NCI-H1048 (cell line): ENCODE data around the gene ARL14EP.

Experiments
- DNase-seq: peaks from one replicate; lab custom pipeline; 2025; lab: John Stamatoyannopoulos, UW

ARL14EP gene

GRCh38 chr11:30322826-30323710 lies at the start of gene ARL14EP:
TSS of gene ARL14EP (plus strand) at chr11:30323104. CDS start at chr11:30330949, 7,845 bp downstream.
- DNase-seq: peak; percentile 78

GRCh38 chr11:30277176-30277575 lies 45.7 kb upstream of the ARL14EP start:
- no peak for DNase-seq

GRCh38 chr11:30279796-30280195 lies 43.1 kb upstream of the ARL14EP start:
- DNase-seq: no peak

GRCh38 chr11:30281476-30282288 lies 41.2 kb upstream of the ARL14EP start:
- no peak for DNase-seq

- no peak for DNase-seq
Observed at GRCh38 chr11:30282289-30282631, 40.6 kb upstream of the ARL14EP start.

GRCh38 chr11:30284836-30285235 lies 38.1 kb upstream of the ARL14EP start:
- DNase-seq: no peak

GRCh38 chr11:30285416-30286121 lies 37.3 kb upstream of the ARL14EP start:
- DNase-seq: no peak

GRCh38 chr11:30291331-30291730 lies 31.6 kb upstream of the ARL14EP start:
- no peak for DNase-seq

GRCh38 chr11:30292545-30292944 lies 30.4 kb upstream of the ARL14EP start:
- DNase-seq: no peak

- no peak for DNase-seq
Observed at GRCh38 chr11:30295178-30295885, 27.6 kb upstream of the ARL14EP start.

- no peak for DNase-seq
Observed at GRCh38 chr11:30304620-30305019, 18.3 kb upstream of the ARL14EP start.

GRCh38 chr11:30310623-30311022 lies 12.3 kb upstream of the ARL14EP start:
- DNase-seq: no peak

GRCh38 chr11:30311189-30311588 lies 11.7 kb upstream of the ARL14EP start:
- DNase-seq: no peak

GRCh38 chr11:30312243-30312642 lies 10.7 kb upstream of the ARL14EP start:
- DNase-seq: no peak

GRCh38 chr11:30313580-30313979 lies 9.3 kb upstream of the ARL14EP start:
- no peak for DNase-seq

GRCh38 chr11:30314625-30315024 lies 8.3 kb upstream of the ARL14EP start:
- DNase-seq: no peak

GRCh38 chr11:30316237-30316636 lies 6.7 kb upstream of the ARL14EP start:
- no peak for DNase-seq

- DNase-seq: no peak
Observed at GRCh38 chr11:30317030-30317429, 5.9 kb upstream of the ARL14EP start.

- no peak for DNase-seq
Observed at GRCh38 chr11:30321321-30321720, 1.6 kb upstream of the ARL14EP start.

GRCh38 chr11:30322191-30322590 lies 713 bp upstream of the ARL14EP start:
- DNase-seq: no peak

GRCh38 chr11:30326114-30326778 lies 3.3 kb downstream of the ARL14EP start:
- no peak for DNase-seq
